CD4-positive, alpha-beta T cell treated with Interleukin-1 beta for 1 hour (primary cell): ENCODE measurements around the gene LIN37.

Source experiments
- DNase-seq, 2 donors: peaks; one replicate each; pipeline ENCODE4 v3.0.0-alpha.2; 2020 to 2022

LIN37 gene

GRCh38 chr19:35775298-35776101, 27.1 kb downstream of the LIN37 start, which contains the start of gene ARHGAP33:
ARHGAP33 (plus strand) TSS chr19:35775564; CDS start chr19:35775659, 95 bp downstream.
- peak; percentile 98 to 99 for DNase-seq

- DNase-seq: no peak
Observed at GRCh38 chr19:35776102-35776788, 27.9 kb downstream of the LIN37 start.

GRCh38 chr19:35777086-35777841, 28.9 kb downstream of the LIN37 start:
- DNase-seq: no peak

- no peak for DNase-seq
Observed at GRCh38 chr19:35777961-35778360, 29.6 kb downstream of the LIN37 start.

GRCh38 chr19:35779033-35779432, 30.7 kb downstream of the LIN37 start:
- DNase-seq: no peak

GRCh38 chr19:35780058-35780457, 31.7 kb downstream of the LIN37 start:
- no peak for DNase-seq

- no peak for DNase-seq
Observed at GRCh38 chr19:35780717-35781116, 32.3 kb downstream of the LIN37 start.

- no peak for DNase-seq
Observed at GRCh38 chr19:35781650-35782049, 33.3 kb downstream of the LIN37 start.

GRCh38 chr19:35782589-35782988, 34.2 kb downstream of the LIN37 start:
- no peak for DNase-seq

GRCh38 chr19:35783469-35784434, 35.4 kb downstream of the LIN37 start:
- DNase-seq: no peak

- DNase-seq: no peak
Observed at GRCh38 chr19:35784503-35785338, 36.3 kb downstream of the LIN37 start.

- DNase-seq: no peak
Observed at GRCh38 chr19:35785339-35785627, 36.9 kb downstream of the LIN37 start.

- DNase-seq: no peak
Observed at GRCh38 chr19:35786299-35787160, 38.2 kb downstream of the LIN37 start.

- no peak for DNase-seq
Observed at GRCh38 chr19:35787227-35787799, 38.9 kb downstream of the LIN37 start.

- no peak for DNase-seq
Observed at GRCh38 chr19:35788205-35788960, 40.0 kb downstream of the LIN37 start.

- no peak for DNase-seq
Observed at GRCh38 chr19:35789195-35789977, 41.0 kb downstream of the LIN37 start.

GRCh38 chr19:35789978-35790944, 41.9 kb downstream of the LIN37 start:
- DNase-seq: no peak
